ENCODE results near the gene PRLH. TPM values are rescaled to one million over a fixed set of nuclear protein-coding genes. Genes with fewer than 3 reads are reported as not detected.

PRLH gene
- total RNA-seq, 1 donor from 2014 or later, result not detected

GRCh38 chr2:237546876-237547395 is 19.4 kb upstream of the PRLH start:
- TF ChIP-seq, protein P1, sequence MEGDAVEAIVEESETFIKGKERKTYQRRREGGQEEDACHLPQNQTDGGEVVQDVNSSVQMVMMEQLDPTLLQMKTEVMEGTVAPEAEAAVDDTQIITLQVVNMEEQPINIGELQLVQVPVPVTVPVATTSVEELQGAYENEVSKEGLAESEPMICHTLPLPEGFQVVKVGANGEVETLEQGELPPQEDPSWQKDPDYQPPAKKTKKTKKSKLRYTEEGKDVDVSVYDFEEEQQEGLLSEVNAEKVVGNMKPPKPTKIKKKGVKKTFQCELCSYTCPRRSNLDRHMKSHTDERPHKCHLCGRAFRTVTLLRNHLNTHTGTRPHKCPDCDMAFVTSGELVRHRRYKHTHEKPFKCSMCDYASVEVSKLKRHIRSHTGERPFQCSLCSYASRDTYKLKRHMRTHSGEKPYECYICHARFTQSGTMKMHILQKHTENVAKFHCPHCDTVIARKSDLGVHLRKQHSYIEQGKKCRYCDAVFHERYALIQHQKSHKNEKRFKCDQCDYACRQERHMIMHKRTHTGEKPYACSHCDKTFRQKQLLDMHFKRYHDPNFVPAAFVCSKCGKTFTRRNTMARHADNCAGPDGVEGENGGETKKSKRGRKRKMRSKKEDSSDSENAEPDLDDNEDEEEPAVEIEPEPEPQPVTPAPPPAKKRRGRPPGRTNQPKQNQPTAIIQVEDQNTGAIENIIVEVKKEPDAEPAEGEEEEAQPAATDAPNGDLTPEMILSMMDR (conservative IDR thresholded peaks at IDR 0.05), result no peak
- H3K27me3 Mint-ChIP-seq (ENCODE audit: low read depth), result no peaks in the 10 kb centered on the region
- no peaks in the 10 kb centered on the region for H3K9me3 Mint-ChIP-seq
- no peak overlapping the region for H3K4me3 Mint-ChIP-seq
- H3K27ac Mint-ChIP-seq (ENCODE audit: unreplicated experiment), result no peak overlapping the region
- no peaks in the 10 kb centered on the region for H3K36me3 Mint-ChIP-seq (ENCODE audit: low read depth)
- DNase-seq (ENCODE audit: low read depth, low spot score), result no peak
- peaks cover 7% of the 10 kb centered on the region for H3K4me1 Mint-ChIP-seq

DNA sequence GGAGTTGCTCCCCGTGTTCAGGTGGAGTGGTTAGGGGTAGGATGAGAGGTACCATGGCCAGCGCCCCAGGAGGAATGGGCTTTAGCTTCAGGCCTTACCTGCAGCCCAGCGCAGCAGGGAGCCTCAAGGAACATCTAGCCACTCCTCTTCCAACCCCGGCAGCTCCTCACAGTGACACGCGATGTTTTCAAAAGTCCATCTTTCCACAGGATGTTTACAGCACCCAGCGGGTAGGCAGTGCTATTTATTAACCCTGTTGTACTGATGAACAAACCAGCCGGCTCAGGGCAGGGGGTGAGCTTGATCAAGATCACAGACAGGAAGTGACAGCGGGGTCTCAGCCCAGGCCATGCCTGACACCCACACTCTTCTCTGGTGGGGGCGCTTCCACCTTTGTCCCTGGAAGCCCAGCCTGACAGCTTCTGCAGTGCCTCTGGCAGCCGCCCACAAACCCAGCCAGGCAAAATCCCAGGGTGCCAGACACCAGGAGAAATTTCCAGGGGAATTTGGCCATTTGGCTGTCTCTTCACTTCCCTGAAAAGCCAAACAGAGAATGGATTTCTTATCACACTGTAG is 18.4 kb upstream of the PRLH start:
- no peaks in the 10 kb centered on the region for H3K9me3 Mint-ChIP-seq

GRCh38 chr2:237549216-237549615 is 17.2 kb upstream of the PRLH start:
- Mint-ChIP-seq H3K4me3 (no peak overlapping the region), H3K36me3 (ENCODE audit: low read depth) (no peaks in the 10 kb centered on the region), H3K27me3 (ENCODE audit: low read depth) (peaks cover 6% of the 10 kb centered on the region), H3K4me1 (peaks cover 7% of the 10 kb centered on the region), H3K9me3 (no peaks in the 10 kb centered on the region), H3K27ac (ENCODE audit: unreplicated experiment) (no peak overlapping the region)
- TF ChIP-seq, protein P1 (conservative IDR thresholded peaks at IDR 0.05), result no peak
- no peak for DNase-seq (ENCODE audit: low read depth, low spot score)

More for the DNA sequence above, 18.4 kb upstream of the PRLH start:
- TF ChIP-seq, protein P1 (conservative IDR thresholded peaks at IDR 0.05), result no peak
- DNase-seq (ENCODE audit: low read depth, low spot score), result no peak
- peaks cover 7% of the 10 kb centered on the region for H3K4me1 Mint-ChIP-seq
- no peaks in the 10 kb centered on the region for H3K36me3 Mint-ChIP-seq (ENCODE audit: low read depth)
- no peak overlapping the region for H3K4me3 Mint-ChIP-seq
- no peaks in the 10 kb centered on the region for H3K27me3 Mint-ChIP-seq (ENCODE audit: low read depth)
- no peak overlapping the region for H3K27ac Mint-ChIP-seq (ENCODE audit: unreplicated experiment)

GRCh38 chr2:237549643-237550415 is 16.5 kb upstream of the PRLH start:
- H3K27me3 Mint-ChIP-seq (ENCODE audit: low read depth), result peaks cover 6% of the 10 kb centered on the region
- TF ChIP-seq, protein P1 (conservative IDR thresholded peaks at IDR 0.05), result no peak
- H3K36me3 Mint-ChIP-seq (ENCODE audit: low read depth), result no peaks in the 10 kb centered on the region
- DNase-seq (ENCODE audit: low read depth, low spot score), result no peak
- no peaks in the 10 kb centered on the region for H3K9me3 Mint-ChIP-seq
- H3K4me3 Mint-ChIP-seq, result no peak overlapping the region
- H3K4me1 Mint-ChIP-seq, result peaks cover 7% of the 10 kb centered on the region
- H3K27ac Mint-ChIP-seq (ENCODE audit: unreplicated experiment), result no peak overlapping the region

GRCh38 chr2:237551071-237551574 is 15.3 kb upstream of the PRLH start:
- Mint-ChIP-seq H3K36me3 (ENCODE audit: low read depth) (no peaks in the 10 kb centered on the region), H3K27me3 (ENCODE audit: low read depth) (peaks cover 6% of the 10 kb centered on the region), H3K4me1 (peaks cover 7% of the 10 kb centered on the region), H3K4me3 (no peak overlapping the region), H3K9me3 (peaks cover 2% of the 10 kb centered on the region), H3K27ac (ENCODE audit: unreplicated experiment) (no peak overlapping the region)
- no peak for DNase-seq (ENCODE audit: low read depth, low spot score)
- TF ChIP-seq, protein P1 (conservative IDR thresholded peaks at IDR 0.05), result no peak

Measured in neural crest cell (in vitro differentiated cells).